H1 (cell line): Measurements from ENCODE around the gene BSDC1. TPM values are rescaled to one million over a fixed set of nuclear protein-coding genes. Genes with fewer than 3 reads are reported as not detected.

Experiments
- CTCF ChIA-PET: fragments of 300-600 bp; sonication (Branson Sonifier 250); formaldehyde crosslinking; loops from one replicate; lab custom pipeline; 2021; ENCODE audit not compliant: partially characterized antibody; lab: Charles Lee
- POLR2A ChIA-PET: fragments of 300-600 bp; sonication (Branson Sonifier 250); formaldehyde crosslinking; loops from one replicate; lab custom pipeline; 2021; ENCODE audit warnings: inconsistent platforms; ENCODE audit not compliant: partially characterized antibody; lab: Charles Lee
- DNase-seq, 2 experiments: peaks; one replicate each; pipeline versions ENCODE4 v3.0.0 to v3.0.0-alpha.2; 2010 to 2022; ENCODE audit warnings: low spot score in 2 of 2, low read depth in 1 of 2, mixed read lengths in 1 of 2
- FAIRE-seq: peaks from 2 replicates; lab custom pipeline; 2011; peaks lifted over from hg19 to GRCh38; lab: Jason Lieb, UNC
- H2AFZ ChIP-seq: 2 replicates; pipeline ENCODE4 v1.8.1; 2012; ENCODE audit warnings: low read length, inconsistent platforms
- H2AK5ac ChIP-seq: 2 replicates; pipeline ENCODE4 v1.6.1; 2013; ENCODE audit warnings: low read depth, low read length
- H2BK120ac ChIP-seq: replicated peaks from 2 replicates; pipeline ENCODE3; 2013; ENCODE audit warnings: low read depth, low read length, inconsistent platforms
- H2BK12ac ChIP-seq: 2 replicates; pipeline ENCODE4 v1.6.1; 2013; ENCODE audit warnings: low read depth, low read length
- H2BK15ac ChIP-seq: 2 replicates; pipeline ENCODE4 v1.6.1; 2013; ENCODE audit warnings: low read length
- H2BK20ac ChIP-seq: 2 replicates; pipeline ENCODE4 v1.6.1; 2013; ENCODE audit warnings: low read length
- H2BK5ac ChIP-seq: 2 replicates; pipeline ENCODE4 v1.6.1; 2013; ENCODE audit warnings: low read depth, low read length
- H3K14ac ChIP-seq: 2 replicates; pipeline ENCODE4 v1.6.1; 2013; ENCODE audit warnings: inconsistent platforms; ENCODE audit not compliant: insufficient read length
- H3K18ac ChIP-seq: 2 replicates; pipeline ENCODE4 v1.6.1; 2013; ENCODE audit warnings: low read length; ENCODE audit errors: extremely low read depth
- H3K23ac ChIP-seq: 2 replicates; pipeline ENCODE4 v1.6.1; 2013; ENCODE audit warnings: inconsistent platforms; ENCODE audit not compliant: insufficient read length
- H3K23me2 ChIP-seq: 2 replicates; pipeline ENCODE4 v1.6.1; 2013; ENCODE audit warnings: low read depth, low read length
- H3K27ac ChIP-seq: 2 replicates; pipeline ENCODE4 v1.6.1; 2011; ENCODE audit warnings: low read depth, low read length, inconsistent platforms
- H3K27me3 ChIP-seq, 4 experiments: replicated peaks in 1 of 4; 1 replicate in 1 of 4; 2 replicates in 3 of 4; pipeline versions ENCODE4 v1.6.1 to v1.8.1; 2011 to 2013; ENCODE audit warnings: low read length in 3 of 4, mild to moderate bottlenecking in 3 of 4, inconsistent platforms in 2 of 4, mixed read lengths in 2 of 4, moderate library complexity in 1 of 4; ENCODE audit not compliant: control insufficient read depth in 3 of 4, insufficient read depth in 3 of 4; ENCODE audit errors: extremely low read depth in 1 of 4
- H3K36me3 ChIP-seq, 4 experiments: 2 replicates each; pipeline versions ENCODE4 v1.6.1 to v1.8.1; 2011 to 2013; ENCODE audit warnings: mild to moderate bottlenecking in 4 of 4, low read length in 3 of 4, moderate library complexity in 2 of 4, control low read depth in 1 of 4, inconsistent platforms in 1 of 4; ENCODE audit not compliant: insufficient read depth in 4 of 4, control insufficient read depth in 2 of 4
- H3K4ac ChIP-seq: replicated peaks from 2 replicates; pipeline ENCODE3; 2013; ENCODE audit warnings: low read length, low read depth, mixed read lengths, inconsistent platforms; ENCODE audit not compliant: insufficient read length
- H3K4me1 ChIP-seq, 4 experiments: replicated peaks in 1 of 4; 1 replicate in 1 of 4; 2 replicates in 3 of 4; pipeline versions ENCODE4 v1.6.1 to v1.8.1; 2011 to 2013; ENCODE audit warnings: low read length in 3 of 4, inconsistent platforms in 2 of 4, mixed read lengths in 1 of 4; ENCODE audit not compliant: insufficient read depth in 4 of 4, control insufficient read depth in 3 of 4
- H3K4me2 ChIP-seq, 2 experiments: 2 replicates each; pipeline versions ENCODE4 v1.6.1 to v1.8.1; 2011 to 2013; ENCODE audit warnings: low read depth in 2 of 2, low read length in 2 of 2, control low read depth in 1 of 2, inconsistent platforms in 1 of 2, mild to moderate bottlenecking in 1 of 2; ENCODE audit not compliant: insufficient read depth in 1 of 2
- H3K4me3 ChIP-seq, 4 experiments: fragments of 200-600, 300-600 bp in 1 of 4; sonication (generic), shearing (Covaris generic), sonication (Bioruptor Twin) in 1 of 4; 2 replicates each; pipeline versions ENCODE4 v1.5.1 to v1.8.1; 2011 to 2016; ENCODE audit warnings: low read length in 4 of 4, low read depth in 3 of 4, control low read depth in 2 of 4, inconsistent platforms in 2 of 4, mild to moderate bottlenecking in 2 of 4, mixed read lengths in 1 of 4, moderate library complexity in 1 of 4; ENCODE audit not compliant: insufficient read depth in 2 of 4; ENCODE audit errors: extremely low read depth in 1 of 4
- H3K56ac ChIP-seq: replicated peaks from 2 replicates; pipeline ENCODE3; 2013; ENCODE audit warnings: low read depth, mild to moderate bottlenecking, mixed read lengths, low read length, inconsistent platforms; ENCODE audit not compliant: insufficient read length
- H3K79me1 ChIP-seq: 2 replicates; pipeline ENCODE4 v1.6.1; 2013; ENCODE audit warnings: low read depth, low read length, control low read depth
- H3K79me2 ChIP-seq, 2 experiments: 2 replicates each; pipeline versions ENCODE4 v1.6.1 to v1.8.1; 2012 to 2013; ENCODE audit warnings: low read length in 2 of 2, mild to moderate bottlenecking in 2 of 2, inconsistent platforms in 1 of 2; ENCODE audit not compliant: insufficient read depth in 2 of 2, control insufficient read depth in 1 of 2
- H3K9ac ChIP-seq, 4 experiments: replicated peaks in 1 of 4; 1 replicate in 1 of 4; 2 replicates in 3 of 4; pipeline versions ENCODE4 v1.6.1 to v1.8.1; 2011 to 2013; ENCODE audit warnings: low read depth in 3 of 4, low read length in 3 of 4, control low read depth in 2 of 4, mild to moderate bottlenecking in 2 of 4, moderate library complexity in 2 of 4, inconsistent platforms in 1 of 4; ENCODE audit errors: extremely low read depth in 1 of 4
- H3K9me3 ChIP-seq, 2 experiments: 2 replicates each; pipeline versions ENCODE4 v1.6.1 to v1.8.1; 2012 to 2013; ENCODE audit warnings: mild to moderate bottlenecking in 2 of 2, moderate library complexity in 2 of 2, control low read depth in 1 of 2, inconsistent platforms in 1 of 2, low read depth in 1 of 2, low read length in 1 of 2, mixed read lengths in 1 of 2; ENCODE audit not compliant: insufficient read depth in 2 of 2
- H4K20me1 ChIP-seq, 2 experiments: replicated peaks in 1 of 2; 2 replicates each; pipeline versions ENCODE3 to v1.8.1; 2011 to 2013; ENCODE audit warnings: inconsistent platforms in 2 of 2, low read length in 2 of 2, mild to moderate bottlenecking in 1 of 2; ENCODE audit not compliant: insufficient read depth in 2 of 2, control insufficient read depth in 1 of 2
- H4K5ac ChIP-seq: 2 replicates; pipeline ENCODE4 v1.6.1; 2013; ENCODE audit warnings: low read length, low read depth, mixed read lengths, inconsistent platforms; ENCODE audit not compliant: insufficient read length
- H4K8ac ChIP-seq: 2 replicates; pipeline ENCODE4 v1.8.0; 2013; ENCODE audit warnings: mild to moderate bottlenecking, moderate library complexity, low read length, inconsistent platforms; ENCODE audit not compliant: insufficient read depth; ENCODE audit errors: extremely low read depth
- H4K91ac ChIP-seq: replicated peaks from 2 replicates; pipeline ENCODE3; 2013; ENCODE audit warnings: low read length, mixed read lengths, inconsistent platforms; ENCODE audit not compliant: insufficient read length
- YY1 ChIP-seq: IDR thresholded peaks from 2 replicates; pipeline ENCODE4 v1.6.1; 2011; ENCODE audit warnings: low read depth, mild to moderate bottlenecking, low read length
- ZNF274 ChIP-seq: IDR thresholded peaks from 2 replicates; pipeline ENCODE4 v1.7.0; 2012; ENCODE audit warnings: low read length, borderline replicate concordance; ENCODE audit errors: extremely low read depth
- WGBS, 2 experiments: shearing (Covaris generic) in 1 of 2; methylation state at CpG; one replicate each; pipeline versions ENCODE4 v1.1.6 to v1.1.7; 2013 to 2015; ENCODE audit warnings: low lambda C conversion rate in 2 of 2, mixed read lengths in 2 of 2, inconsistent platforms in 1 of 2, low coverage in 1 of 2, missing lambda C conversion rate in 1 of 2; ENCODE audit not compliant: insufficient replicate concordance in 2 of 2, insufficient coverage in 1 of 2, insufficient read length in 1 of 2; ENCODE audit errors: extremely low coverage in 1 of 2, missing lambda C conversion rate in 1 of 2; 5-methylcytosine and 5-hydroxymethylcytosine counted together
- polyA plus RNA-seq, 7 experiments: library from polyadenylated mRNA; depleted of rRNA in 3 of 7; stranded (reverse) in 5 of 7; unstranded in 2 of 7; fragments of >200 nt in 5 of 7; fragments of 200-250 nt in 2 of 7; gene quantifications; 1 replicate in 5 of 7; 2 replicates in 1 of 7; 4 replicates in 1 of 7; pipeline versions ENCODE4 v1.2.1 to v1.2.3, GENCODE V29; 2011 to 2013; ENCODE audit warnings: missing spikeins in 2 of 7, mixed read lengths in 2 of 7
- total RNA-seq: library from RNA; stranded (reverse); fragmentation: NEBNext Ultra II Directional; extraction: Animal tissue kit (Norgen Biotek cat#: 25700); gene quantifications from 2 replicates; pipeline ENCODE4 v1.2.1, GENCODE V29; 2021

BSDC1 gene
- total and polyA plus RNA-seq, 2 of the 8 experiments (the other 6 are each of a cell fraction or from before 2014, with no cell fraction given): 24.8 to 40.7 TPM

- no peak overlapping the region for H3K18ac ChIP-seq
- no peak overlapping the region for H4K5ac ChIP-seq
- H3K14ac ChIP-seq: no peak overlapping the region
- peaks cover 12 to 45% (median 19%) of the 10 kb centered on the region in 4 experiments; a peak in 6 of 8 replicates for H3K36me3 ChIP-seq
- H3K23me2 ChIP-seq: peaks cover 10% of the 10 kb centered on the region; the same call in 1 of the 2 replicates
- TF ChIP-seq YY1 (no peak), ZNF274 (no peak)
- peaks cover 5 to 34% (median 25%) of the 10 kb centered on the region in 4 experiments for H3K4me1 ChIP-seq
- peaks cover 2% of the 10 kb centered on the region; the same call in 1 of the 2 replicates for H3K79me1 ChIP-seq
- no CpG with 5 or more reads among the region's 34 CpGs for WGBS, 2 experiments
- peak overlapping the region; percentile 92 to 94 (median 93) for H3K4me3 ChIP-seq
- H3K27ac ChIP-seq: peak overlapping the region; percentile 92; the same call in 1 of the 2 replicates
- no peak overlapping the region; the same call in 1 of the 2 replicates for H2BK5ac ChIP-seq
- peak overlapping the region; percentile 98 for H4K8ac ChIP-seq
- H4K20me1 ChIP-seq: peaks cover 9 to 18% of the 10 kb centered on the region in 2 experiments
- CTCF ChIA-PET: interaction anchor here (0.7 kb wide), 1 partner anchor 16 kb away, joined by 4 read pairs; no protein-coding TSS in a partner anchor
- FAIRE-seq: no peak
- peaks cover 0 to 7% (median 2%) of the 10 kb centered on the region in 4 experiments; a peak in 4 of 7 replicates for H3K27me3 ChIP-seq
- H2BK15ac ChIP-seq: no peak overlapping the region
- H2BK120ac ChIP-seq: no peak overlapping the region
- peak overlapping the region; percentile 86 to 98 (median 89) for H3K9ac ChIP-seq
- no peak overlapping the region for H3K23ac ChIP-seq
- H2AK5ac ChIP-seq: no peak overlapping the region
- H2BK12ac ChIP-seq: no peak overlapping the region
- peak overlapping the region; percentile 20 for H3K56ac ChIP-seq
- no peak overlapping the region for H3K4ac ChIP-seq
- peak overlapping the region; percentile 83 to 93; a peak in 3 of 4 replicates for H3K4me2 ChIP-seq
- H4K91ac ChIP-seq: no peak overlapping the region
- H3K9me3 ChIP-seq: no peaks in the 10 kb centered on the region
- no peak overlapping the region for H2BK20ac ChIP-seq
- no peak overlapping the region for H2AFZ ChIP-seq
- peaks cover 4 to 21% of the 10 kb centered on the region in 2 experiments; a peak in 3 of 4 replicates for H3K79me2 ChIP-seq
- POLR2A ChIA-PET: interaction anchor here (0.7 to 13.4 kb wide), 32 partner anchors 8 to 631 kb away, joined by 3 to 321 read pairs (median 5); partner anchors contain the start of genes CCDC28B, COL16A1, FAM167B and FAM229A
- no peak for DNase-seq
Observed at GRCh38 chr1:32335535-32335789, 58.8 kb downstream of the BSDC1 start.
